HFFc6 (cell line): ENCODE data around the gene SPATA6. TPM values are rescaled to one million over a fixed set of nuclear protein-coding genes. Genes with fewer than 3 reads are reported as not detected.
"Not testable (repeated sequence)": the region's sequence is repeated elsewhere in the genome, so short reads cannot be mapped to it uniquely, and the experiment has no call there.

Experiments
- DNase-seq: peaks from one replicate; pipeline ENCODE4 v3.0.0-alpha.2; 2018
- H3K27ac Mint-ChIP-seq: 2 replicates; pipeline ENCODE4 v1.8.0; 2020; ENCODE audit warnings: mild to moderate bottlenecking, mixed read lengths
- H3K27me3 Mint-ChIP-seq: 2 replicates; pipeline ENCODE4 v1.8.0; 2021; ENCODE audit warnings: mild to moderate bottlenecking, moderate library complexity, mixed read lengths; ENCODE audit not compliant: insufficient read depth
- H3K36me3 Mint-ChIP-seq: 2 replicates; pipeline ENCODE4 v1.8.0; 2021; ENCODE audit warnings: low read depth, mixed read lengths
- H3K4me1 Mint-ChIP-seq: 2 replicates; pipeline ENCODE4 v1.8.0; 2020; ENCODE audit warnings: low read depth, mixed read lengths
- H3K4me3 Mint-ChIP-seq: 2 replicates; pipeline ENCODE4 v1.8.0; 2020; ENCODE audit warnings: mild to moderate bottlenecking, moderate library complexity, mixed read lengths
- H3K9me3 Mint-ChIP-seq: 2 replicates; pipeline ENCODE4 v1.8.0; 2020; ENCODE audit warnings: mild to moderate bottlenecking, mixed read lengths
- CTCF ChIP-seq: fragments of 200-600 bp; sonication (generic); IDR thresholded peaks from 2 replicates; pipeline ENCODE4 v1.5.0; 2021; ENCODE audit warnings: antibody characterized with exemption, mild to moderate bottlenecking
- total RNA-seq, 6 experiments: library from RNA; stranded (reverse); fragmentation: NEBNext Ultra II Directional; extraction: Animal tissue kit (Norgen Biotek cat#: 25700); gene quantifications; 2 replicates in 1 of 6; 3 replicates in 5 of 6; pipeline ENCODE4 v1.2.3, GENCODE V29; 2021

Gene SPATA6
- total RNA-seq, 6 experiments from 2014 or later = 0.31 to 4.0 (median 3.0) TPM

- Mint-ChIP-seq H3K27ac (no peak overlapping the region), H3K4me1 (no peaks in the 10 kb centered on the region), H3K4me3 (no peak overlapping the region), H3K27me3 (peaks cover 2% of the 10 kb centered on the region), H3K36me3 (no peaks in the 10 kb centered on the region; the same call in 1 of the 2 replicates), H3K9me3 (peaks cover 39% of the 10 kb centered on the region)
- TF ChIP-seq CTCF = no peak
- no peak for DNase-seq
Measured at GRCh38 chr1:48285525-48285924, 186.5 kb downstream of the SPATA6 start.

DNA sequence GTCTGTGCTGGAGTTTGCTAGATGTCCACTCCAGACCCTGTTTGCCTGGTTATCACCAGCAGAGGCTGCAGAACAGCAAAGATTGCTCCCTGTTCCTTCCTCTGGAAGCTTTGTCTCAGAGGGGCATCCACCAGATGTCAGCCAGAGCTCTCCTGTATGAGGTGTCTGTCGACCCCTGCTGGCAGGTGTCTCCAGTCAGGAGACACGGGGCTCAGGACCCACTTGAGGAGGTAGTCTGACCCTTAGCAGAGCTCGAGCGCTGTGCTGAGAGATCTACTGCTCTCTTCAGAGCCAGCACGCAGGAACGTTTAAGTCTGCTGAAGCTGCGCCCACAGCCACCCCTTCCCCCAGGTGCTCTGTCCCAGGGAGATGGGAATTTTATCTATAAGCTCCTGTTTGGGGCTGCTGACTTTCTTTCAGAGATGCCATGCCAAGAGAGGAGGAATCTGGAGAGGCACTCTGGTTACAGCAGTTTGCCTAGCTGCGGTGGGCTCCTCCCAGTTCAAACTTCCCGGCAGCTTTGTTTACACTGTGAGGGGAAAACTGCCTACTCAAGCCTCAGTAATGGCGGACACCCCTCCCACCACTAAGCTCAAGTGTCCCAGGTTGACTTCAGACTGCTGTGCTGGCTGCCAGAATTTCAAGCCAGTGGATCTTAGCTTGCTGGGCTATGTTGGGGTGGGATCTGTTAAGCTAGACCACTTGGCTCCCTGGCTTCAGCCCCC is 187.1 kb downstream of the SPATA6 start:
- H3K4me1 Mint-ChIP-seq, H3K27ac Mint-ChIP-seq, H3K4me3 Mint-ChIP-seq, DNase-seq, H3K27me3 Mint-ChIP-seq, H3K36me3 Mint-ChIP-seq: not testable (repeated sequence)
- H3K9me3 Mint-ChIP-seq = peaks cover 38% of the 10 kb centered on the region

- H3K4me3 Mint-ChIP-seq, H3K27me3 Mint-ChIP-seq, DNase-seq, H3K36me3 Mint-ChIP-seq, H3K27ac Mint-ChIP-seq, H3K4me1 Mint-ChIP-seq: not testable (repeated sequence)
- H3K9me3 Mint-ChIP-seq = peaks cover 25% of the 10 kb centered on the region
Measured at GRCh38 chr1:48282329-48282728, 189.7 kb downstream of the SPATA6 start.

DNA sequence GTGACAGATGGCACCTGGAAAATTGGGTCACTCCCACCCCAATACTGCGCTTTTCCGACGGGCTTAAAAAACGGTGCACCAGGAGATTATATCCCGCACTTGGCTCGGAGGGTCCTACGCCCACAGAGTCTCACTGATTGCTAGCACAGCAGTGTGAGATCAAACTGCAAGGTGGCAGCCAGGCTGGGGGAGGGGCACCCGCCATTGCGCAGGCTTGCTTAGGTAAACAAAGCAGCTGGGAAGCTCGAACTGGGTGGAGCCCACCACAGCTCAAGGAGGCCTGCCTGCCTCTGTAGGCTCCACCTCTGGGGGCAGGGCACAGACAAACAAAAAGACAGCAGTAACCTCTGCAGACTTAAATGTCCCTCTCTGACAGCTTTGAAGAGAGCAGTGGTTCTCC is 194.6 kb downstream of the SPATA6 start:
- H3K27ac Mint-ChIP-seq, H3K4me1 Mint-ChIP-seq, H3K4me3 Mint-ChIP-seq, DNase-seq, H3K36me3 Mint-ChIP-seq, H3K27me3 Mint-ChIP-seq: not testable (repeated sequence)
- peaks cover 34% of the 10 kb centered on the region for H3K9me3 Mint-ChIP-seq

DNA sequence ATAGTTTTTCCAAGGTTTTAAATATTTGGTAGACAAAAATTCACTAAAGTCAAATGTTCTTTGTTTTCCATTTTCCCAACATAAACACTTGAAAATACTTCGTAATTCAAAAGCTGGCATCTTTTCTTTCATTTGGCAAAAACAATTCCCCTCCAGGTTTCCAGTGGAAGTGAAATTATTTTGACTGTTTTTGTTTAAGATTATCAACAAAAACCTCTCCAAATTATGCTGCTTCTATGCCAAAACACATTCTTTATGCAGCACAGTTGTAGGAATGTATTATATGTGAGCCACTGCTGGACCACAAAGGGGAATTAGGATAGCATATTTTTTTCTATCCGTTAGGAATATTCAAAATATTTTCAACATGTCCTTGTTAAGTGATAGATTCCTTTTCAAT is 205.4 kb downstream of the SPATA6 start:
- peaks cover 31% of the 10 kb centered on the region for H3K9me3 Mint-ChIP-seq
- H3K36me3 Mint-ChIP-seq = peaks cover 4% of the 10 kb centered on the region; the same call in 1 of the 2 replicates
- no peaks in the 10 kb centered on the region for H3K4me1 Mint-ChIP-seq
- no peak for TF ChIP-seq CTCF
- no peaks in the 10 kb centered on the region for H3K27me3 Mint-ChIP-seq
- DNase-seq = no peak
- H3K27ac Mint-ChIP-seq = no peak overlapping the region
- H3K4me3 Mint-ChIP-seq = no peak overlapping the region

DNA sequence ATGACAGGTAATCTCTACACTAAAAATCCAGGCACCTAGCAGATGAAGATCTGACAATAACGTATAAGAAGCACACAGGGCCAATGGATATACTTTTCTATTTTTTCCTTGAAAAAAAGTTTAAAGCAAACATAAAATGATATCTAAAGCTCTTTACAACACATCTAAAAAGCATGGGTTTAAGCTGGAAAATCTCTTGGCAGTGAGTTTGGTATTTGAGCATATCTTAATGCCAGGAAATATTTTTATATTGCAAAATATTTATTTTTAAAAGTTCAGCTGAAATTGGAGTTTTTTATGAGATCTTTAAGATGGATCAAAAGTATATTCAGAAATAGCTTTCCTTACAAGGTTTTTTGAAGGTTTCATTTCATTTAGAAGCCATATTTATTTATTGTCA is 209.0 kb downstream of the SPATA6 start:
- Mint-ChIP-seq H3K4me1 (no peaks in the 10 kb centered on the region), H3K9me3 (peaks cover 31% of the 10 kb centered on the region), H3K36me3 (peaks cover 4% of the 10 kb centered on the region; the same call in 1 of the 2 replicates), H3K27me3 (no peaks in the 10 kb centered on the region), H3K27ac (no peak overlapping the region), H3K4me3 (no peak overlapping the region)
- no peak for TF ChIP-seq CTCF
- DNase-seq = no peak

GRCh38 chr1:48261881-48262400 is 210.1 kb downstream of the SPATA6 start:
- Mint-ChIP-seq H3K4me3 (no peak overlapping the region), H3K27ac (no peak overlapping the region), H3K36me3 (no peaks in the 10 kb centered on the region), H3K4me1 (no peaks in the 10 kb centered on the region), H3K9me3 (peaks cover 30% of the 10 kb centered on the region), H3K27me3 (no peaks in the 10 kb centered on the region)
- TF ChIP-seq CTCF = no peak
- no peak for DNase-seq
